HepG2 (cell line): ENCODE data around the gene CYP4F12. TPM values are rescaled to one million over a fixed set of nuclear protein-coding genes. Genes with fewer than 3 reads are reported as not detected.

Experiments
- ATAC-seq: fragments of 200-7000 bp; cut with Tn5 transposase; 3 replicates; pipeline ENCODE4 v1.9.1; 2020; ENCODE audit warnings: mild to moderate bottlenecking, moderate library complexity
- BruUV-seq: library from RNA; stranded (reverse); fragments of 400-500 nt; replicated peaks from 2 replicates; lab custom pipeline; 2021; lab: Mats Ljungman, UMichigan
- CTCF ChIA-PET: fragments of 300-600 bp; formaldehyde crosslinking; extraction: SDS; loops from one replicate; lab custom pipeline; 2021; ENCODE audit warnings: low total read pairs, inconsistent platforms, low intra/inter-chr PET ratio; lab: Yijun Ruan, JAX
- POLR2A ChIA-PET: fragments of 350-600 bp; sonication (Branson Sonifier 250); formaldehyde crosslinking; loops from one replicate; lab custom pipeline; 2020; ENCODE audit warnings: antibody characterized with exemption, inconsistent platforms; lab: Yijun Ruan, JAX
- DNase-seq: peaks from one replicate; pipeline ENCODE4 v3.0.0-alpha.2; 2015; ENCODE audit warnings: low spot score
- FAIRE-seq: peaks from 3 replicates; lab custom pipeline; 2011; peaks lifted over from hg19 to GRCh38; lab: Jason Lieb, UNC
- H2AFZ ChIP-seq: one replicate; pipeline ENCODE4 v1.6.1; 2011; ENCODE audit warnings: low read length, inconsistent platforms
- H3K27ac ChIP-seq: fragments of 300-600 bp; 3 replicates; pipeline ENCODE4 v1.8.0; 2011; ENCODE audit warnings: mixed run types, mild to moderate bottlenecking, mixed read lengths, low read length, inconsistent platforms; ENCODE audit not compliant: insufficient read depth; ENCODE audit errors: extremely low read length
- H3K27me3 ChIP-seq, 2 experiments: fragments of 200-600 bp in 1 of 2; 2 replicates in 1 of 2; 3 replicates in 1 of 2; pipeline versions ENCODE4 v1.6.0 to v1.8.0; 2011; ENCODE audit warnings: low read length in 2 of 2, mild to moderate bottlenecking in 2 of 2, moderate library complexity in 2 of 2, inconsistent platforms in 1 of 2; ENCODE audit not compliant: insufficient read depth in 2 of 2, control insufficient read depth in 1 of 2
- H3K36me3 ChIP-seq, 2 experiments: fragments of 200-600 bp in 1 of 2; replicated peaks in 1 of 2; 2 replicates in 1 of 2; 3 replicates in 1 of 2; pipeline versions ENCODE4 v1.5.1 to v1.8.0; 2011; ENCODE audit warnings: low read length in 2 of 2, inconsistent platforms in 1 of 2; ENCODE audit not compliant: insufficient read depth in 2 of 2, control insufficient read depth in 1 of 2
- H3K4me1 ChIP-seq: 2 replicates; pipeline ENCODE4 v1.5.1; 2012; ENCODE audit warnings: low read length, inconsistent platforms; ENCODE audit not compliant: insufficient read depth
- H3K4me2 ChIP-seq: 2 replicates; pipeline ENCODE4 v1.6.0; 2011; ENCODE audit warnings: low read depth, low read length, inconsistent platforms
- H3K4me3 ChIP-seq, 3 experiments: fragments of 200-600 bp in 1 of 3; sonication (generic), shearing (Covaris generic) in 1 of 3; replicated peaks in 1 of 3; 2 replicates each; pipeline ENCODE4 v1.5.1; 2011 to 2016; ENCODE audit warnings: low read length in 3 of 3, inconsistent platforms in 2 of 3, low read depth in 2 of 3, mild to moderate bottlenecking in 2 of 3, control low read depth in 1 of 3, mixed read lengths in 1 of 3; ENCODE audit not compliant: insufficient read depth in 1 of 3
- H3K79me2 ChIP-seq: one replicate; pipeline ENCODE4 v1.6.1; 2011; ENCODE audit warnings: low read length, inconsistent platforms; ENCODE audit not compliant: insufficient read depth
- H3K9ac ChIP-seq: 2 replicates; pipeline ENCODE4 v1.6.0; 2011; ENCODE audit warnings: mild to moderate bottlenecking, low read depth, low read length, inconsistent platforms; ENCODE audit not compliant: insufficient read depth
- H3K9me3 ChIP-seq: 2 replicates; pipeline ENCODE4 v1.5.1; 2012; ENCODE audit warnings: mild to moderate bottlenecking, low read length
- H4K20me1 ChIP-seq: 2 replicates; pipeline ENCODE4 v1.6.0; 2011; ENCODE audit warnings: inconsistent platforms, mild to moderate bottlenecking, low read length, moderate library complexity; ENCODE audit not compliant: insufficient read depth
- ATF7 ChIP-seq, 2 experiments: fragments of 450-650 bp in 1 of 2; sonication (generic) in 1 of 2; formaldehyde crosslinking in 1 of 2; IDR thresholded peaks; 2 replicates each; pipeline versions ENCODE4 v1.4.0 to v1.6.1; 2016 to 2020; ENCODE audit warnings: antibody characterized with exemption in 1 of 2, mild to moderate bottlenecking in 1 of 2, missing genetic modification reagents in 1 of 2
- EHMT2 ChIP-seq: fragments of 200-600 bp; sonication (generic); IDR thresholded peaks from 2 replicates; pipeline ENCODE4 v1.7.0; 2017; ENCODE audit warnings: antibody characterized with exemption, low read depth, low read length, borderline replicate concordance
- NCOA1 ChIP-seq: sonication (generic); formaldehyde crosslinking; IDR thresholded peaks from 2 replicates; pipeline ENCODE4 v1.9.0; 2021; ENCODE audit warnings: missing genetic modification reagents
- SIN3B ChIP-seq: fragments of 150-350 bp; IDR thresholded peaks from 2 replicates; pipeline ENCODE4 v1.6.1; 2014; ENCODE audit warnings: low read length
- TARDBP ChIP-seq: sonication (generic); formaldehyde crosslinking; IDR thresholded peaks from 2 replicates; pipeline ENCODE4 v1.8.0; 2022; ENCODE audit warnings: mild to moderate bottlenecking, missing genetic modification reagents
- UBTF ChIP-seq: sonication (generic); formaldehyde crosslinking; IDR thresholded peaks from 2 replicates; pipeline ENCODE4 v1.4.0; 2020; ENCODE audit warnings: mild to moderate bottlenecking, missing genetic modification reagents
- ZNF382 ChIP-seq: sonication (generic); formaldehyde crosslinking; IDR thresholded peaks from 2 replicates; pipeline ENCODE4 v1.5.0; 2020; ENCODE audit warnings: missing genetic modification reagents, mild to moderate bottlenecking, borderline replicate concordance
- ZNF556 ChIP-seq: sonication (generic); formaldehyde crosslinking; IDR thresholded peaks from 2 replicates; pipeline ENCODE4 v1.4.0; 2020; ENCODE audit warnings: mild to moderate bottlenecking, missing genetic modification reagents, borderline replicate concordance
- WGBS: methylation state at CpG from one replicate; pipeline ENCODE4 v1.1.6; 2017; ENCODE audit warnings: low lambda C conversion rate; 5-methylcytosine and 5-hydroxymethylcytosine counted together
- in situ Hi-C: cut with HindIII; loops from 2 replicates; pipeline ENCODE4 v1.10.0; 2017; ENCODE audit warnings: low pct_unique_long_range_greater_than_20kb; ENCODE audit not compliant: extremely low pct_ligation_motif_present
- intact Hi-C: fragments of 100-400 bp; cut with micrococcal nuclease; formaldehyde crosslinking; loops from one replicate; pipeline ENCODE4 v1.10.0; 2022; ENCODE audit not compliant: unreplicated experiment
- polyA plus RNA-seq, 8 experiments: library from polyadenylated mRNA; depleted of rRNA in 3 of 8; stranded (reverse) in 7 of 8; unstranded in 1 of 8; fragments of >200 nt; fragmentation: Illumina TruSeq in 4 of 8; extraction: Trizol in 4 of 8; gene quantifications; 2 replicates each; pipeline versions ENCODE4 v1.2.1 to v1.2.3, GENCODE V29; 2011 to 2016; ENCODE audit warnings: low read depth in 4 of 8, missing spikeins in 1 of 8, mixed read lengths in 1 of 8; ENCODE audit not compliant: insufficient read depth in 1 of 8
- total RNA-seq, 5 experiments: library from RNA; depleted of rRNA; stranded (reverse); fragments of >200 nt; fragmentation: Illumina TruSeq; extraction: Trizol; gene quantifications; 2 replicates each; pipeline ENCODE4 v1.2.3, GENCODE V29; 2016; ENCODE audit warnings: low read depth in 1 of 5
- TF ChIP-seq, protein P1 (sequence below): sonication (generic); formaldehyde crosslinking; IDR thresholded peaks from 2 replicates; pipeline ENCODE4 v1.8.0; 2022; ENCODE audit warnings: low read depth, missing genetic modification reagents
- TF ChIP-seq, protein P2 (sequence below): sonication (generic); formaldehyde crosslinking; IDR thresholded peaks from 2 replicates; pipeline ENCODE4 v1.4.0; 2020; ENCODE audit warnings: missing genetic modification reagents

CYP4F12 gene
- total and polyA plus RNA-seq, 2 of the 13 experiments (the other 11 are each of a cell fraction or from before 2014, with no cell fraction given): 29.9 to 30.8 TPM

GRCh38 chr19:15714638-15715037 is 41.8 kb downstream of the CYP4F12 start:
- Histone ChIP-seq H3K36me3 (no peaks in the 10 kb centered on the region), H2AFZ (no peak overlapping the region), H3K9me3 (no peaks in the 10 kb centered on the region), H3K9ac (no peak overlapping the region), H3K27me3 (no peaks in the 10 kb centered on the region), H3K4me1 (no peaks in the 10 kb centered on the region), H3K27ac (no peak overlapping the region), H3K79me2 (no peaks in the 10 kb centered on the region), H3K4me2 (no peak overlapping the region), H4K20me1 (no peaks in the 10 kb centered on the region), H3K4me3 (no peak overlapping the region)
- DNase-seq (no peak), FAIRE-seq (no peak), ATAC-seq (no peak)
- POLR2A ChIA-PET: no interaction called here
- no TSS peak for BruUV-seq
- 7% methylated on average over 3 of the region's 3 CpGs for WGBS
- CTCF ChIA-PET: no interaction called here
- in situ Hi-C loops (no loop called here), intact Hi-C loops (no loop called here)
- TF ChIP-seq ZNF382 (CRISPR knock-in tag): no peak
- TF ChIP-seq TARDBP: no peak
- TF ChIP-seq, protein P1, sequence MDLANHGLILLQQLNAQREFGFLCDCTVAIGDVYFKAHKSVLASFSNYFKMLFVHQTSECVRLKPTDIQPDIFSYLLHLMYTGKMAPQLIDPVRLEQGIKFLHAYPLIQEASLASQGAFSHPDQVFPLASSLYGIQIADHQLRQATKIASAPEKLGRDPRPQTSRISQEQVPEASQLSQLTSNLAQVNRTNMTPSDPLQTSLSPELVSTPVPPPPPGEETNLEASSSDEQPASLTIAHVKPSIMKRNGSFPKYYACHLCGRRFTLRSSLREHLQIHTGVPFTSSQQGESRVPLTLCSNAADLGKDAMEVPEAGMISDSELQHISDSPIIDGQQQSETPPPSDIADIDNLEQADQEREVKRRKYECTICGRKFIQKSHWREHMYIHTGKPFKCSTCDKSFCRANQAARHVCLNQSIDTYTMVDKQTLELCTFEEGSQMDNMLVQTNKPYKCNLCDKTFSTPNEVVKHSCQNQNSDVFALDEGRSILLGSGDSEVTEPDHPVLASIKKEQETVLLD (CRISPR knock-in tag): no peak
- no peak for TF ChIP-seq ZNF556
- no peak for TF ChIP-seq ATF7 (IDR thresholded peaks at IDR 0.05)
- no peak for TF ChIP-seq ATF7 (CRISPR knock-in tag; IDR thresholded peaks at IDR 0.05)
- no peak for TF ChIP-seq NCOA1 (CRISPR knock-in tag)
- TF ChIP-seq UBTF (CRISPR knock-in tag): no peak
- no peak for TF ChIP-seq EHMT2
- TF ChIP-seq SIN3B: no peak
- TF ChIP-seq, protein P2, sequence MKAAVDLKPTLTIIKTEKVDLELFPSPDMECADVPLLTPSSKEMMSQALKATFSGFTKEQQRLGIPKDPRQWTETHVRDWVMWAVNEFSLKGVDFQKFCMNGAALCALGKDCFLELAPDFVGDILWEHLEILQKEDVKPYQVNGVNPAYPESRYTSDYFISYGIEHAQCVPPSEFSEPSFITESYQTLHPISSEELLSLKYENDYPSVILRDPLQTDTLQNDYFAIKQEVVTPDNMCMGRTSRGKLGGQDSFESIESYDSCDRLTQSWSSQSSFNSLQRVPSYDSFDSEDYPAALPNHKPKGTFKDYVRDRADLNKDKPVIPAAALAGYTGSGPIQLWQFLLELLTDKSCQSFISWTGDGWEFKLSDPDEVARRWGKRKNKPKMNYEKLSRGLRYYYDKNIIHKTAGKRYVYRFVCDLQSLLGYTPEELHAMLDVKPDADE (CRISPR knock-in tag): no peak
